ENCODE measurements around the gene SYNM.

GRCh38 chr15:99141943-99142342 is 37.1 kb downstream of the SYNM start:
- TF ChIP-seq CTCF (IDR thresholded peaks at IDR 0.05) (no peak), EP300 (IDR thresholded peaks at IDR 0.05; ENCODE audit: low read depth) (no peak), POLR2A (IDR thresholded peaks at IDR 0.05) (no peak), POLR2AphosphoS5 (IDR thresholded peaks at IDR 0.05) (no peak)
